ENCODE measurements around the gene PC. TPM values are rescaled to one million over a fixed set of nuclear protein-coding genes. Genes with fewer than 3 reads are reported as not detected.
"Not testable (repeated sequence)": the region's sequence is repeated elsewhere in the genome, so short reads cannot be mapped to it uniquely, and the experiment has no call there.

The PC gene
- polyA plus RNA-seq, 3 donors from 2014 or later: 3.7 to 4.2 TPM; not detected in 1

DNA sequence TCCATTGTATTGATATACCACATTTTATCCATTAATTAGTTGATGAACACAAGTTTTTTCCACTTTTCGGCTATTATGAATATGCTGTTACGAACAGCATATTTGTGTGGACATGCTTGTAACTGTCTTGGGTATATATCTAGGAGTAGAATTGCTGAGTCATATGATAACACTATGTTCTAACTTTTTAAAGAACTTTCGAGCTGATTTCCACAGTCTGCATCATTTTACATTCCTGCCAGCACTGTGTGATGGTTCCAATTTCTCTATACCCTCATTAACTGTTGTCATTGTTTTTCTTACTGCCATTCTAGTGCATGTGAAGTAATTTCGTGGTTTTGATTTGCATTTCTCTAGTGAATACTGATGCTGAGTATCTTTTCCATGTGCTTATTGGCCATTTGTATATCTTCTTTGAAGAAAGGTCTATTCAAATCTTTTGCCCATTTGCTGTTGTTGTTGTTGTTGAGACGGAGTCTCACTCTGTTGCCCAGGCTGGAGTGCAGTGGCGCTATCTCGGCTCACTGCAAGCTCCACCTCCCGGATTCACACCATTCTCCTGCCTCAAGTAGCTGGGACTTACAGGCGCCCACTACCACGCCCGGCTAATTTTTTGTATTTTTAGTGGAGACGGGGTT is 122.3 kb downstream of the PC start:
- Mint-ChIP-seq H3K9me3 (no peaks in the 10 kb centered on the region), H3K27me3 (ENCODE audit: low read depth in 3 of 3) (peaks cover 0 to 4% (median 2%) of the 10 kb centered on the region in 3 donors), H3K36me3 (no peaks in the 10 kb centered on the region), H3K27ac (peak overlapping the region in 2 of 6 donors; percentile 43 to 44), H3K4me1 (peaks cover 27 to 34% of the 10 kb centered on the region in 2 donors), H3K4me3 (no peak overlapping the region)
- no peak for DNase-seq

DNA sequence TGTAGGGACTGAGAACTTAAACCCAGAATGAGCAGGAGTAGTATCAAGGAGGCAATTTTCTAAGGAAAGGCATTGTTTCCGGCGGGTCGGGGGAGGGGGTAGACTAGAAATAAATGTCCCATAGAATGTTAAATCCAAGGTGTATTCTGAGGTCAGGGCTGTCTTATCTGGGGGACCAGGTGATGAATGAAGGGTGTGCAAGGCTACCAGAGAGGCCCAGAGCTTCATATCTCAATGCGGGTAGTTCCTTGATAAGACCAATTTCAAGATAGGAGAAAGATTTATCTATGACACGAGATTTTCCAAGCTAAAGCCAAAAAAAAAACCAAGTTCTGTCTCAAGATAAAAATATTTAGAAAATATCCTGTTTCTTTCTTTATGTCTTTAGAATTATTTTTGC is 123.2 kb downstream of the PC start:
- H3K9me3 Mint-ChIP-seq: no peaks in the 10 kb centered on the region
- H3K27ac Mint-ChIP-seq: peak overlapping the region in 4 of 6 donors; percentile 0 to 69 (median 37)
- H3K4me1 Mint-ChIP-seq: peaks cover 18 to 25% of the 10 kb centered on the region in 2 donors
- H3K4me3 Mint-ChIP-seq: no peak overlapping the region
- peaks cover 0 to 2% (median 0%) of the 10 kb centered on the region in 3 donors for H3K27me3 Mint-ChIP-seq (ENCODE audit: low read depth in 3 of 3)
- H3K36me3 Mint-ChIP-seq: no peaks in the 10 kb centered on the region
- no peak for DNase-seq

DNA sequence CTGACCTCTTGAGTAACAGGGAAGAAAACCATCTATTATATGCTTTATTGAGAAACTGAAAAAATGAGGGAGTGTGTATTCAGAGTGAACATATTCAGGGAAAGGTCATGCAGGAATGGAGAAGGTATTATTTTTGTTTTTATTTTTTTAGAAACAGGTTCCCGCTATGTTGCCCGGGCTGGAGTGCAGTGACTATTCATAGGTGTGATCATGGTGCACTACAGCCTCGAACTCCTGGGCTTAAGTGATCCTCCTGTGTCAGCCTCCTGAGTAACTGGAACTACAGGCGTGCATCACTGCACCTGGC is 123.7 kb downstream of the PC start:
- DNase-seq: no peak
- peaks cover 0 to 2% (median 0%) of the 10 kb centered on the region in 3 donors for H3K27me3 Mint-ChIP-seq (ENCODE audit: low read depth in 3 of 3)
- no peak overlapping the region for H3K4me3 Mint-ChIP-seq
- no peaks in the 10 kb centered on the region for H3K9me3 Mint-ChIP-seq
- peak overlapping the region in 5 of 6 donors; percentile 0 to 79 (median 58) for H3K27ac Mint-ChIP-seq
- H3K36me3 Mint-ChIP-seq: no peaks in the 10 kb centered on the region
- H3K4me1 Mint-ChIP-seq: peaks cover 17 to 20% of the 10 kb centered on the region in 2 donors

DNA sequence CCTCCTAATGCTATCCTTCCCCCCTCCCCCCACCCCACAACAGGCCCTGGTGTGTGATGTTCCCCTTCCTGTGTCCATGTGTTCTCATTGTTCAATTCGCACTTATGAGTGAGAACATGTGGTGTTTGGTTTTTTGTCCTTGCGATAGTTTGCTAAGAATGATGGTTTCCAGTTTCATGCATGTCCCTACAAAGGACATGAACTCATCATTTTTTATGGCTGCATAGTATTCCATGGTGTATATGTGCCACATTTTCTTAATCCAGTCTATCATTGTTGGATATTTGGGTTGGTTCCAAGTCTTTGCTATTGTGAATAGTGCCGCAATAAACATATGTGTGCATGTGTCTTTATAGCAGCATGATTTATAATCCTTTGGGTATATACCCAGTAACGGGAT is 133.6 kb downstream of the PC start:
- not testable (repeated sequence) for H3K27ac Mint-ChIP-seq; H3K27me3 Mint-ChIP-seq (ENCODE audit: low read depth in 3 of 3); H3K36me3 Mint-ChIP-seq; H3K9me3 Mint-ChIP-seq; H3K4me3 Mint-ChIP-seq; H3K4me1 Mint-ChIP-seq; DNase-seq

DNA sequence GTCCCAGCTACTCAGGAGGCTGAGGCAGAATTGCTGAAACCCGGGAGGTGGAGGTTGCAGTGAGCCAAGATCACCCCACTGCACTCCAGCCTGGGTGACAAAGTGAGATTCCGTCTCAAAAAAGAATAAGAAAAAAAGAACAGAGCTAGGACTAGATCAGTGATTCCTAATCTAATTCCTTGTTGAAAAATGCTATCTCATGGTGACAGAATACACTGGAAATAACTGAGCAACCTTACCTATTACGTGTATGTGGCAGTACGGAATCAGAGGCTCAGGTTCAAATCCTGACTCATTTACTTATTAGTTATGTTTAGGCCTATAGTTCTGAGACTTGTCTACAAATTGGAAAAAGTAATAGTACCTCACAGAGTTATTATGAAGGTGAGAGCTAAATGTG is 134.5 kb downstream of the PC start:
- Mint-ChIP-seq H3K27me3 (ENCODE audit: low read depth in 3 of 3) (peaks cover 0 to 1% (median 0%) of the 10 kb centered on the region in 3 donors), H3K27ac (no peak overlapping the region), H3K4me3 (no peak overlapping the region), H3K36me3 (no peaks in the 10 kb centered on the region), H3K4me1 (no peaks in the 10 kb centered on the region), H3K9me3 (no peaks in the 10 kb centered on the region)
- DNase-seq: no peak

DNA sequence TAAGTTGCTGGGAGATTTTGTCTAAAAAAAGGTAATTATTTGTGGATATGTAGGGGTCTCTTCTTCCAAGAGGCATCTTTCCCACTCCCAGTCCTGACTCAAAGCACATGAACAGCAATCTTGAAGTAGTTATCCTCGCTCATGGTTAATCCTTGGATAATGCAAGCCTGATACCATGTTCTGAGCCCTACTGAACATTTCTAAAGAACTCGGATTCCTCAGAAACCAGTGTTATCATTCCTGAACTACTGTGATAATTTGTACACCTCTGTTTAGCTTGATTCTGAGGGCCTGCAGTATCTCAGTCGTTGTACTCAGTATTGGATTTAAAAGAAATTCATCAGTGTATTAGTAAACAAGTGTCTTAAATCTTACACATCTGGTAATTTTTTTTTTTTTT is 137.3 kb downstream of the PC start:
- DNase-seq: no peak
- peaks cover 0 to 1% (median 0%) of the 10 kb centered on the region in 3 donors for H3K27me3 Mint-ChIP-seq (ENCODE audit: low read depth in 3 of 3)
- H3K27ac Mint-ChIP-seq: no peak overlapping the region
- H3K9me3 Mint-ChIP-seq: no peaks in the 10 kb centered on the region
- H3K36me3 Mint-ChIP-seq: no peaks in the 10 kb centered on the region
- H3K4me3 Mint-ChIP-seq: no peak overlapping the region
- no peaks in the 10 kb centered on the region for H3K4me1 Mint-ChIP-seq

DNA sequence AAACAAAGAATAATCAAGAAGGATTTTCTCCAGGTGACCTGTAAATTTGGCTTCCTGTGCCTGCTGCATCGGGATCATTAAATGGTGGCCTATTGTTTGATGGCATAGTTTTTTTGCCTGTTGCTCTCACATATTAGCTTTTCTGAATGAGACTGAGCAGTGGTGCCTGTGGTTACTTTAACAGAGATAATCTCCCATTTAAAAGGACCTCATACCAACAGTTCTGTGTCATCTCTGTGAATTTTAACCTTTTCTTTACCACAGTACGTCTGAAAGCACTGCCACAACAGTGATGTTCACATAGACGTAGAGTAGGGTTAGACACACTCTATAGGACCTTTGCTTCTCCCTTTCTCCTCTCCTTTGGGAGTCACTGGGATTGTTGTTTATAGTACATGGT is 137.8 kb downstream of the PC start:
- H3K27ac Mint-ChIP-seq: no peak overlapping the region
- no peaks in the 10 kb centered on the region for H3K4me1 Mint-ChIP-seq
- DNase-seq: no peak
- H3K9me3 Mint-ChIP-seq: no peaks in the 10 kb centered on the region
- H3K27me3 Mint-ChIP-seq (ENCODE audit: low read depth in 3 of 3): peaks cover 0 to 1% (median 0%) of the 10 kb centered on the region in 3 donors
- no peak overlapping the region for H3K4me3 Mint-ChIP-seq
- no peaks in the 10 kb centered on the region for H3K36me3 Mint-ChIP-seq

DNA sequence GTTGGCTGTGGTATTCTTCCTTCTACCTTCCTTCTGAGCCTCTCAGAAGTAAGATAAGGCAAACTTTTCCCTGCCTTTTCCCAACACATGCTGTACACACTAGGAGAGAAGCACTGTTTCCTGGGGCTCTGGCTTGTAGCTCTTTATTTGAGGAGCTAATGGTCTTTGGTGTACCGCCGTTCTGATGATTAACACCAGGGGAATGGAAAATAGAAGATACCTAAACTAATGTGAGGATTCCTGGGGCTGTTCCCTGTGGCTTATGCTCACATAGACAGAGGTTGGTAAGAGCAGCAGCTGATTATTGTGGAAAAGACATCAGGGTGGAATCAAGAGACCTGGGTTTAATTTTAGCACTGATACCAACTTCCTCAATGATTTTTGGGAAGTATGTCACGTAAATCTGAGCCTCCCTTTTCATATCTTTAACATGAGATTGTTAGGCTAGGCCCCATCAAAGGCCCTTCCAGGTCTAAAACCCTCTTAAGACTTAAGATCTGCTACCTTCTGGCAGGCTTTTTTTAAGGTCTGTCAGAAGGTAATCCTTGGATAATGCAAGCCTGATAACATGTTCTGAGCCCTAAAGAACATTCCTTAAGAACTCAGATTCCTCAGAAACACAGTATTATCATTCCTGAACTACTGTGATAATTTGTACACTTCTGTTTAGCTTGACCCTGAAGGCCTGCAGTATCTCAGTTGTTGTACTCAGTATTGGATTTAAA is 139.8 kb downstream of the PC start:
- no peak overlapping the region for H3K27ac Mint-ChIP-seq
- no peak for DNase-seq
- H3K9me3 Mint-ChIP-seq: no peaks in the 10 kb centered on the region
- H3K27me3 Mint-ChIP-seq (ENCODE audit: low read depth in 3 of 3): no peaks in the 10 kb centered on the region
- no peaks in the 10 kb centered on the region for H3K4me1 Mint-ChIP-seq
- no peak overlapping the region for H3K4me3 Mint-ChIP-seq
- H3K36me3 Mint-ChIP-seq: no peaks in the 10 kb centered on the region

DNA sequence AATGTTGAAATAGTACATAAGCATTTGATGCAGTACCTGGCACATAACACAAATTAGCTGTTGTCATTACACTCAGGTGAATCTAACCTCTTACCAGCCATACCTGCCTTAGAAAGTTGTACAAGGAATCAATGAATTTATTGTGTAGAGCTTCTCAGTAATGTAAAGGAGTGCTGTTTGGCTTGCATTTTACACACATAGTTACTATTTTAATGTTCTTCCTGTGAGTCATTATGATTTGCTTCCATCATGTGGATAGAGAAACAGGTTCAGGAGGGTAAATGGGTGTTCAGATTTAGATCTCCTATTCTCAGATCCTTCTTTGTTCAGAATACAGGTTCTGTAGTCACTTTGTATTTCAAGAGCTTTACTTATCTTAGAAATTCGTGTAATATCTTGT is 142.5 kb downstream of the PC start:
- no peaks in the 10 kb centered on the region for H3K4me1 Mint-ChIP-seq
- no peaks in the 10 kb centered on the region for H3K9me3 Mint-ChIP-seq
- no peaks in the 10 kb centered on the region for H3K27me3 Mint-ChIP-seq (ENCODE audit: low read depth in 3 of 3)
- H3K27ac Mint-ChIP-seq: no peak overlapping the region
- no peak overlapping the region for H3K4me3 Mint-ChIP-seq
- H3K36me3 Mint-ChIP-seq: no peaks in the 10 kb centered on the region
- no peak for DNase-seq

DNA sequence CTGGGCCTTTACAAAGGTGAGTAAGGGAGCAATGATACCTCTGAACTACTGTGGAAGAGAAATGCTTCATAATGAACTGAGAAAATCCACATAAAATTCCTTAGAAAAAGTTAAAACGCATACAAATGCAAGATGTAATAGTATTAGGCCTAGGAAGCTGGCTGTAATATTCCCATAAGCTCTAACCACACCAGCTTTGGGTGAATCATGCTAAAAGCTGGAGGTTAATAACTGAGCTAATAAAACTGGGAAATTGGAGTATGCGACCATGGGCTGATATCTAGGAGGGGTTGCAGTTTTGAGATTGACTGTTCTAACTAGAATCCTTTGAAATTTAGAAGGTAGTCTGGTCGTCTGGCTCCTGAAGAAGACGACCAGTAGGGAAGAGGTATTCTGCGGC is 143.5 kb downstream of the PC start:
- Mint-ChIP-seq H3K36me3 (no peaks in the 10 kb centered on the region), H3K4me3 (no peak overlapping the region), H3K27ac (no peak overlapping the region), H3K4me1 (no peaks in the 10 kb centered on the region), H3K9me3 (no peaks in the 10 kb centered on the region), H3K27me3 (ENCODE audit: low read depth in 3 of 3) (no peaks in the 10 kb centered on the region)
- DNase-seq: no peak

DNA sequence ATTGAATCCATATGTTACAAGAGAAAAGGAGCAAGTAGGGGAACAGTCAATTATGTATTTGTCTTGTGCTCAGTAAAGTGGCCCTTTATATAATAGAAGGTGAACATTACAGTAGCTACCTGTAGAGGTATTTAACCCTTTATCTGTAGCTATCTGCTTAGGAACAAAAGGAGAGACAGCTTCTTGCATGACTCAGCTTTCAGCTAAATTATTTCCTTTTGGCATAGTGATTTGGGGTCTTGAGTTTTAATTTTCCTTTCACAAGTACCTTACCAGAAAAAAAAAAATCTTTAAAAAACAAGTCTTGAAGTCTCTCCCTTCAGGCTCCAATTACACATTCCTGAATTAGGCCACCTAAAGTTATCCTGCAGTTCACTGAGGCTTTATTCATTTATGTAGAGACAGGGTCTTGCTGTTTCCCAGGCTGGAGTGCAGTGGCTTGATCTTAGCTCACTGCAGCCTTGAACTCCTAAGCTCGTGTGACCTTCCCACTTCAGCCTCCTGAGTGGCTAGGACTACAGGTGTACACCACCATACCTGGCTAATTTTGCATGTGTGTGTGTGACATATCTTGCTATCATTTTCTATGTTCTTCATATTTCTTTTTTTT is 147.5 kb downstream of the PC start:
- Mint-ChIP-seq H3K27ac (no peak overlapping the region), H3K36me3 (peaks cover 0 to 3% (median 0%) of the 10 kb centered on the region in 3 donors), H3K27me3 (ENCODE audit: low read depth in 3 of 3) (peaks cover 0 to 2% (median 0%) of the 10 kb centered on the region in 3 donors), H3K4me1 (no peaks in the 10 kb centered on the region), H3K4me3 (no peak overlapping the region), H3K9me3 (no peaks in the 10 kb centered on the region)
- no peak for DNase-seq

DNA sequence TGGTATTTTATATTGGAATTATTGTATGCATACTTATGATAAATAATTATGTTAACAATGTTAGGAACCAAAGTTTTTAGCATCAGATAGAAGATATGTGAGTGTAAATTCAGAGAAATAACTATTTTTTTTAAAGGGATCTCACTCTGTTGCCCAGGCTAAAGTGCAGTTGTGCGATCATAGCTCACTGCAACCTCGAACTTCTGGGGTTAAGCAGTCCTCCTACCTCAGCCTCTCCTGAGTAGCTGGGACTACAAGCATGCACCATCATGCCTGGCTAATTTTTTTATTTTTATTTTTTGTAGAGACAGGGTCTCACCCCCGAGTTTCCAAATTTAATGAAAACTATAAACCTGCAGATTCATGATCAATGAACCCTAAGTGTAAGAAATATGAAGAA is 148.6 kb downstream of the PC start:
- Mint-ChIP-seq H3K27me3 (ENCODE audit: low read depth in 3 of 3) (peaks cover 0 to 2% (median 0%) of the 10 kb centered on the region in 3 donors), H3K27ac (no peak overlapping the region), H3K36me3 (peaks cover 0 to 3% (median 3%) of the 10 kb centered on the region in 3 donors), H3K4me3 (no peak overlapping the region), H3K4me1 (no peaks in the 10 kb centered on the region), H3K9me3 (no peaks in the 10 kb centered on the region)
- DNase-seq: no peak

DNA sequence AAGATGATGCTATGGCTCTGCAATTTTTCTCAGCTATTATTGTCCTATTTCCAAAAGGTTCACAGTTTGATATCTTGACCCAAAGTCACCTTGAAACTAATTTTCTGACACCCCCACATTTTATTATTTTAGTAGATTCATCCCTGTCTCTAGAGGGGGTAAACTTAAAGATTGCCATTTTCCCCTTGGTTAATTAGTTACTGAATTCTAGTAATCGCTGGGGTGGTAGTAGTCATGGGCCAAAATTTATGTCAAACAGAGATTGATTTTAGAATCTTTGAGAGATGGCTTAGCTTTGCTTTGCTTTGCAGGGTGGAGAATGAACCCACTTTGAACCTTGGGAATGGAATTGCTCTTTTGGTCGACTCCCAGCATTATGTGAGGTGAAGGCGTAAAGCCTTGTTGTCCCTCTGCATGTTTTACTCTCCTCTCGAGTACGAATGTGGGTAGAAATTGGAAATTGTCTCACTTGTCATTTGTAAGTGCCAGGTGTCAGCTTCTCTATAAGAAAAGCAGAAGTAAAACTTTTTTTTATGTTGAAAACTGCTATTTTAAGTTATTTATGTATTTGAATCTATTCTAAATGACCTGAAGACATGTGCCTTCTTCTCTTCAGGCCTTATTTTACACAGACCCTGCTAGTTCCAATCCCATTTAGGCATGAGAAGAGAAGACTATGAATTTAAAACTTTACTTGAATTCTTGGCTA is 157.3 kb downstream of the PC start:
- H3K27ac Mint-ChIP-seq: no peak overlapping the region
- no peak for DNase-seq
- H3K36me3 Mint-ChIP-seq: peaks cover 0 to 8% (median 6%) of the 10 kb centered on the region in 3 donors
- no peak overlapping the region for H3K4me3 Mint-ChIP-seq
- H3K27me3 Mint-ChIP-seq (ENCODE audit: low read depth in 3 of 3): no peaks in the 10 kb centered on the region
- no peaks in the 10 kb centered on the region for H3K9me3 Mint-ChIP-seq
- no peaks in the 10 kb centered on the region for H3K4me1 Mint-ChIP-seq

DNA sequence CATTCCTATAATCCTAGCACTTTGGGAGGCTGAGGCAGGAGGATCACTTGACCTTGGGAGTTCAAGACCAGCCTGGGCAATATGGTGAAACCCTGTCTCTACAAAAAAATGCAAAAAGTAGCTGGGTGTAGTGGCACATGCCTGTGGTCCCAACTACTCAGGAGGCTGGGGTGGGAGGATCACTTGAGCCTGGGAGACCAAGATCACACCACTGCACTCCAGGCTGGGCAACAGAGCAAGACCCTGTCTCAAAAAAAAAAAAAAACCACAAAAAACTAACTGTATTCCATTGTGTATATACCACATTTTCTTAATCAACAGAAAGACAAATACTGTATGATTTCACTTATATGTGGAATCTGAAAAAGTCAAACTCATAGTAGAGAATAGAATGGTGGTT is 158.4 kb downstream of the PC start:
- H3K27me3 Mint-ChIP-seq (ENCODE audit: low read depth in 3 of 3); H3K27ac Mint-ChIP-seq; H3K9me3 Mint-ChIP-seq; H3K4me3 Mint-ChIP-seq; DNase-seq; H3K4me1 Mint-ChIP-seq: not testable (repeated sequence)
- H3K36me3 Mint-ChIP-seq: peaks cover 0 to 11% (median 3%) of the 10 kb centered on the region in 3 donors

Data from immature natural killer cell (primary cell).